Stimulated activated CD4-positive, alpha-beta T cell treated with anti-CD3 and anti-CD28 coated beads, Interleukin-1b, Interleukin-23, amount 100 ng/mL, for 4 hours (primary cell): ENCODE data around the gene CLMN.
"Not testable (repeated sequence)": the region's sequence is repeated elsewhere in the genome, so short reads cannot be mapped to it uniquely, and the experiment has no call there.

Experiments used
- DNase-seq, 2 donors: peaks; one replicate each; pipeline ENCODE4 v3.0.0-alpha.2; 2020; ENCODE audit warnings: low read depth in 2 of 2

Gene CLMN

DNA sequence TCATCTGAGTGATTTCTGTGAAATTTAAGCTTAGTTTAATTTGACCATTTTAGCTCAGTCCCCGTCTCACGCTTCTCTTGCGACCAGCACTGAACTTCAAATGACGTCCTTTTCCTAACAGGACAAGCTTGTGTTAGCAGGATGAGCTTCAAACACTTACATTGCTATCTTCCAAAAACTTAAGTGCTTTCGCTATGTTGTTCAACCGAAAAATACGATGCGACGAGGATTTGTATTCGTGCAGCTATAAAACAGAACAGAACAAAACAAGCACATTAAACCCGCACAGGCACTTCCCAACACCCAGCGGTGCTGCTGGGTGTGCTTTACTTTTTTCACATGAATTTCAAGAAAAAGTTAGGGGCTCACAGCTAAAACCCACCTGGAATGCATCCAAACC is 98.2 kb downstream of the CLMN start:
- no peak for DNase-seq

- no peak for DNase-seq
These were observed 99.0 kb downstream of the CLMN start for GRCh38 chr14:95220663-95221231.

- DNase-seq = no peak
These were observed 101.1 kb downstream of the CLMN start for GRCh38 chr14:95218472-95219193.

DNA sequence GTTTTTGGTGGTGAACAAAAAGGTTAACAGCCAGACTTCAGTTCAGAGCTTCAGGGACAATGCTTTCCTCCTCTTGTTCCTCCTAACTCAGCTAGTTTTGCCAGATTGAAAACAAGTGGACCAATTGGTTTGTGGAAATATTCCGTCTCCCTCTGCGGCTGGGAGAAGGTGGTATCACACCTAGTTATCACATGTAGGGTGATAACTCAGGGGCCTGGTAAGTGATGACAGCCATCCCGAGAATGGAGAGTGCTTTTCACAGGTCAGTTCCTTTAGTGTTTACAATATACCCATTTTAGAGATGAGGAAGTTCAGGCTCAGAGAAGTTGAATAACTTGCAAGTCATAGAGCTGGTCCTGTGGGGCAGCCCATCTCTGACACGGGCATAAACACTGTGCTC is 101.7 kb downstream of the CLMN start:
- DNase-seq = no peak

DNA sequence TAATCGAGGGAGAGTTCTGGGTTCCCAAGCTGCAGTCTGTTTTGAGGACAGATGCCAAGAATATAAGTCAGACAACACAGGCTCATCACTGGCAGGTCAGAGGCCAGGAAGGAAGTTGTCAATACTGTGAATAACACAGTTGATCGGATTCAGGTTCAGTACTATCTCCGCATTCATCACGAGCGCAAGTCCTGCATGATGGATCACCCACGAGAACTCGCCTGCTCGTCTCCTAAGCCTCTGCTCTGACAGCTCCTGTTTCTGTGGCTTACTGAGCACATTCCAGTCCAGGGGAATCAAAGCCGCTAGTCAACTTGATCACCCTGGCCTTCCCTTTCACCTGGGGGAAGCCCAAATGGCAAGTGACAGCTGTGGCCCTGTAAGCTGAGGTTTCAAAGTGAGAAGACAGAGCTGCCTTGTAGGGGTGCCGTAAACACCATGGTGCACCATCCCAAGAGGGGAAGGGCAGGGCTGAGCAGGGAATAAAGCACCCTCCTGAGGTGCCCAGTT is 102.3 kb downstream of the CLMN start:
- no peak for DNase-seq

DNA sequence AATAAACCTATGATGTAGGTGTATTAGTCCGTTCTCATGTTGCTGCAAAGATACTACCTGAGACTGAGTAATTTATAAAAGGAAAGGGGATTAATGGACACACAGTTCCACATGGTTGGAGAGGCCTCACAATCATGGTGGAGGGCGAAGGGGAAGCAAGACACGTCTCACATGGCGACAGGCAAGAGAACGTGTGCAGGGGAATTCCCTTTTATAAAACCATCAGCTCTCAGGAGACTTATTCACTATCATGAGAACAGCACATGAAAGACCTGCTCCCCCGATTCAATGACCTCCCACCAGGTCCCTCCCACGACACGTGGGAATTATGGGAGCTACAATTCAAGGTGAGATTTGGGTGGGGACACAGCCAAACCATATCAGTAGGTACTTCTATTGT is 103.7 kb downstream of the CLMN start:
- DNase-seq = no peak

GRCh38 chr14:95215094-95215725 is 104.5 kb downstream of the CLMN start:
- DNase-seq = no peak

- DNase-seq = no peak
These were observed 105.9 kb downstream of the CLMN start for GRCh38 chr14:95213774-95214173.

DNA sequence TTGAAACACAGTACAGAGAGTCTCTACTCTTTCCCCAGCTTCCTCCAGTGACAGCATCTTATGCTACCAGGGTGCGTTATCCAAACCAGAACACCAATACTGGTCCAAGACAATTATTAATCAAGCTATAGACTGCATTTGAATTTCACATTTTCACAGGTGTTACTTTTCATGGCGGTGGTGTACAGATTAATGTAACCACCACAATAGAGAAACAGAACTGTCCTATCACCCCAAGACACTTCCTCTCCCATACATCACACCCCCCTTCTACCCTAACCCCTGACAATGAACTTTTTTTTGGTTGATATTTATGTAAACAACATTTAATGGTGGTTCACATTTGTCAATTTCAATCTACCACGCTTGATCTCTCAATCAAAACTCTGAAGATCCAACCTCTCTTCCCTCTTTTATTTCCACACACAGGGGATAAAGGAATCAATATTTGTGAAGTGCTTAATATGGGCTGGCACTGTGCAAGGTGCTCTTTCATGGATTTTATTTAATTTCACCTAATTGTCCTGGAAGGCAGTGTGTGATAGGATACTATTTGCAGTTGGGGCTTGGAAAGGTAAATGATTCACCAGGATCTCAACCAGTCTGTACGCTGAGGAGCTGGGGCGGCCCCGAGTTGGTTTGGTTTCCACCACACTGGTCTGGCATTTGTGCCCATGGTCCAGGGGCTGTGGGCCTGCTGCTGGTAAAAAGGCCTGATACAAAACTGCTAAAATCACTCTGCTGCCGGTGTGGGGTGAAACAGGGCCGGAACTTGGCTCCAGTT is 107.8 kb downstream of the CLMN start:
- DNase-seq = no peak

GRCh38 chr14:95210699-95211098 is 109.0 kb downstream of the CLMN start:
- DNase-seq = no peak

- DNase-seq = no peak
These were observed 111.1 kb downstream of the CLMN start for GRCh38 chr14:95208598-95208997.

DNA sequence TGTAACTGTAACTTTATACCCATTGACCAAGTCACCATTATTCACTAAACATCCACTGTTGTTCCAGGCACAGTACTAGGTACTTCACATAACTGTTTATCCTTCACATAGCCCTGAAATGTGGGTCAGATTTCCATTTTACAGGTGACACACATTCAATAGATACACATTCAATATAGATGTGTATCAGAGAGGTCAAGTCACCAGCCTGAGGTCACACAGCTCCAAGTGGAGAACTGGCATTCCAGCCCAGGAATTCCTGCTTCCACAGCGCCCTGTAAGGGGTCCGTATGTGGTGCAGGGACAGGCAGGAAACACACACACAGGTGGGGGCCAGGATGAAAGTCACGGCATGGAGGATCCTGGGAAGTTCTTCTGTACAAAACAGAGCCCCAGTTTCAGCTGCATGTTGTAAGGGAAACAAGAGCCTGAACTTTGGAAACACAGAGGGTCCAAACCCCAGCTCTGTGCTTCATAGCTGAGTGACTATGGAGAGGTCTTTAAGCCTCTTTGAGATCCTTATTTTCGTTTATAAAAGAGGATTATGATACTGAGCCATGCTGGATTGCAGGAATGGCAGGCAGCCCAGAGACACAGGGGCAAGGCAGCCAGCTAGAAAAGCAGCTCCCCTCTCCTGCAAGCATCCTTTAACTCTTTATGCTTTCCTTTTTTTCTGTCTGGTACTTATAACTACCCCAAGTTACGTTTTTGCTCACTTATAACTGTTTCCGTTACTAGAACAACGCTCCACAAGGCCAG is 112.1 kb downstream of the CLMN start:
- no peak for DNase-seq

GRCh38 chr14:95206534-95206933 is 113.2 kb downstream of the CLMN start:
- DNase-seq = no peak

- DNase-seq = no peak
These were observed 115.0 kb downstream of the CLMN start for GRCh38 chr14:95204705-95205104.

- not testable (repeated sequence) for DNase-seq
These were observed 118.0 kb downstream of the CLMN start for GRCh38 chr14:95201745-95202144.

GRCh38 chr14:95200404-95200803 is 119.3 kb downstream of the CLMN start:
- no peak for DNase-seq

DNA sequence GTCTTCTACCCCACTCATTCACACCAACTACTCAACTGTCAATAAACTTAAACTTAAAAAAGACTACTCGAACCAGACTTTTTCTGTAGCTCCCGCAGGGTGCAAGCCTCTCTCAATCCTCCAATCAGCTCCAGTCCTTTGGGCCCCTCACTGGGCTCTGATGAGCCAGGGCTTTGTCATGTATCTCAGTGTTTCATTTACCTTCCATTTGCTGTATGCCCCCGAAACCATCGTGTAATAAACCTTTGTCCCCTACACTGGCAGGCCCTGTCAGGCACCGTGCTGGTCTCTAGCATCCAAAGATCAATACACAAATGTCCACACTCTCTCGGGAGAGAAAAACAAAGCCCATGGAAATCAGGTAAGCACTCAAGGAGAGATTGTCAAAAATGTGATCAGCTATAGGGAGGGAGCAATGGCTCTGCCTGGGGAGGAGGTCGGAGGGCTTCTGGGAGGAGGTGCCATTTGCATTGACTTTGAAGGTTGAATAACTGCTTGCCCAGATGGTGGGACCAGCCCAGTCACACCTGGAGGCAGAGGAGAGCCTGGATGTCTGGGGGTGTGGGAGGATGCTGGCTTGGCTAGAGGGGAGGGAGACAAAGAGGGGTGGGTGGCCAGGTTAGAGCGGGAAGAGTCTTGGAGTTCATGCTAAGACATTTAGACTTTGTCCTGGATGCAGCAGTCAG is 120.3 kb downstream of the CLMN start:
- no peak for DNase-seq

DNA sequence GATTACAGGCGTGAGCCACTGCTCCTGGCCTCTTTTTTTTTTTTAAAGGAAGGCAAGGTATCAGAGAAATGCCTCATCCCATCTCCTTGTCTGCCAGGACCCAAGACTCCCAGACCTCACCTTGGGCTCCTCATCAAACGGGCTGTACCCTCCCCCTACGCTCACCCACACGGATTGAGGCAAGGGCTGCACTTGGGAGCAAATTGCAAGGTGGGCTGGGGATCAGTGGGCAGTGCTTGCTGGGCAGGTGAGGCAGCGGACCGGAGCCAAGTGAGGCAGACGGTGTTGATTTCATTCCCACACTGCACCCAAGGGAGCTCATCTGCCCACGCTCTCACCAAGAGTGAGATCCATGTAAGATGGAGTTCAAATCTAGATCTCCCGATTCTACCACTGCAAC is 121.4 kb downstream of the CLMN start:
- no peak for DNase-seq

GRCh38 chr14:95197551-95197950 is 122.2 kb downstream of the CLMN start:
- DNase-seq = no peak

GRCh38 chr14:95196826-95197545 is 122.7 kb downstream of the CLMN start:
- DNase-seq = no peak
